Retinal pigment epithelial cell (primary cell): ENCODE measurements around the gene ZNF335.

ENCODE experiments used
- DNase-seq: peaks from one replicate; pipeline ENCODE4 v3.0.0-alpha.2; 2010; ENCODE audit warnings: low read depth
- H3K4me3 ChIP-seq: 2 replicates; pipeline ENCODE4 v1.5.1; 2011; ENCODE audit warnings: mild to moderate bottlenecking, low read length, control low read depth, moderate library complexity
- CTCF ChIP-seq: conservative IDR thresholded peaks from 2 replicates; pipeline ENCODE4 v1.5.1; 2011; ENCODE audit warnings: low read depth, low read length, control low read depth, inconsistent platforms

ZNF335 gene

DNA sequence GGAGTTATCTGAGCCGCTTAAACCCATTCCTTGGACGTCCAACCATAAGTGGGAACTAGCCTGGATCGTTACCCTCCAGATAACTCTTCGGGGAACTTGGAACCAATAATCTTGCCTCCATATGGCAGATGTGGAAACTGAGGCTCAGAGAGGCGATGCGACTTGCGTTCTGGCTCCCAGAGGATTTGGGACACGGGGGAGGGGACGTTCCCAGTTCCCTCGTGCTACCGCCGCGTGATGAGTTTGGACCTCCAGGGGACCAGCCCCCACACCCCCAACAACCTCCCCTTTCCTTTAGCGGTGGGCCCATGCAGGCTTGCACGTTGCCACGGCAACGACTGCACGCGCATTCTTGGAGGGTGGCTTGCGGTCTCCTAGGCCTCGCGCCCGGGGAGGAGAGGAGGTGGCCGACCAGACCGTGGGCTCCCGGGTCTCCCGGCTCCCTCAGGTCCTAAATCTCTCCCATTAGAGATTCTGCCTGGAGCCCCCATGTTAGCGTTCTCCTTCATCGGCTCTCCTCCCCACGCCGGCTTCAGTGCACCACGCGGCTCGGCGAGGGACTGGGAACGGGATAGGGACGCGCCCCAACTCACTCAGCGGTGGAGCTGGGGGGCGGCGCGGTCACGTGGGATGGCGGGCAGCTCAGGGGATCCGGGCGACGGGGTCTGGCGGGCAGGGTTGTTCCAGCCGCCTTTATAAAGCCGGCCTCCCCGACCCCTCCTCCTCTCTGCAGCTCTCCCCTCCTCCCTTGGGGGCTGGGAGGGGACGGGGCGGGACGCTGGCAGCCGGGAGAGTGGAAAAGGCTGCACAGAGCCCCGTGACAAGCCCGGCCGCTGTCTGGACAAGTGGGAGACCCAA, 60.3 kb downstream of the ZNF335 start, which contains the start of gene PLTP:
TSS of gene PLTP (minus strand) at position 670 of the 858 bp plus-strand sequence. CDS start 703 bp downstream, outside the sequence.
- no peak for TF ChIP-seq CTCF
- no peak for DNase-seq

GRCh38 chr20:45910670-45911485, 61.1 kb downstream of the ZNF335 start:
- TF ChIP-seq CTCF, result no peak
- peak; percentile 99 for DNase-seq
- peak overlapping the region; percentile 66 for H3K4me3 ChIP-seq

More for the DNA sequence above, 60.3 kb downstream of the ZNF335 start, which contains the start of gene PLTP:
- H3K4me3 ChIP-seq, result peak within 1 kb of the TSS; percentile 66

DNA sequence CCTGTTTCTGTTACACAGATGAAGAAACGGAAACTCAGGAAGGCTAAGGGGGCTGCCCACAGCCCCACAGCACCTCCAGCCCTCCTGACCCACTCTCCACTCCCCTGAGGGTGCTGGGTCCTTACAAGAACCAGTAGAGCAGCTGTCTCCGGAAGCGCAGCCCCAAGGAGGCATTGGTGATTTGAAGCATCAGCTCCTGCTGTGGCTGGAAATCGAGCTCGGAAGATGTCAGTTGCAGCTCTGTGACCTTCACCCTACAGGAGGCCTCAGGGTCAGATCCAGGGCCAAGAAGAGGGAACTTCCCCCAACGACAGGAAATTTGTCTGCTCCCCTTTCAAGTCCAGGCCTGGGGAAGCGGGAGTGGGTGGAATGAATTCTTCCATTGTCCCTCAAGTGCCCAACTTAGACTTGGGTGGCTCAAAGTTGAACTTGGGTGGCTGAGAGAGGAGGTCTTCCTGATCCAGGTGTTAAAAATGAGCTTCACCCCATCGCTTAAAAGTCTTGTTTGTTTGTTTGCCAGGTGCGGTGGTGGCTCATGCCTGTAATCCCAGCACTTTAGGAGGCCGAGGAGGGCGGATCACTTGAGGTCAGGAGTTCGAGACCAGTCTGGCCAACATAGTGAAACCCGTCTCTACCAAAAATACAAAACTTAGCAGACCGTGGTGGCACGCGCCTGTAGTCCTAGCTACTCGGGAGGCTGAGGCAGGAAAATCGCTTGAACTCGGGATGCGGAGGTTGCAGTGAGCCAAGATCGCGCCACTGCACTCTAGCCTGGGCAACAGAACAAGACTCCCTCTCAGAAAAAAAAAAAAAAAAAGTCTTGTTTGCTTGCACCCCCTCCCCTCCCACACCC, 62.0 kb downstream of the ZNF335 start:
- DNase-seq, result no peak
- peak overlapping the region; percentile 32 for H3K4me3 ChIP-seq
- TF ChIP-seq CTCF, result no peak

DNA sequence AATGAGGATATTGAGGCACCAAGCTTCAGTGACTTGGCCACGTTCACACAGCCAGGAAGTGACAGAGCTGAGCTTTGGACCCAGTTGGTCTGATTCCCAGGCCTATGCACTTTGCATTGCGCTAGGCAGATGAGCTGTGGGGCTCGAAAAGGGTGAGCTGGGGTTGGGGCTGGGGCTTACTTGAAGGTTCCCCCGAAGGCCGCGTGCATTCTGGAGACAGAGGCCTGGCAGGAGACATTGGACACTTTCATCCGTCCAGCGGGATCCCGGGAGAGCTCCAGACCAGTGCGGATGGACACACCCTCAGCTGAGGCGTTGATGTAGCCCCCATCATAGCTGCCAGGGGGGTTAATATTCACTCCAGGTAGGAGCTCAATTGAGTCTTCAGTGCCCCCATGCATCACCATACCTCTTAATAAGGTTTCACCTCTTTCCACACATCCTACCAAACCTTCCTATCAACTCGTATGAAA, 62.6 kb downstream of the ZNF335 start:
- no peak for DNase-seq
- TF ChIP-seq CTCF, result no peak
- H3K4me3 ChIP-seq, result no peak overlapping the region

DNA sequence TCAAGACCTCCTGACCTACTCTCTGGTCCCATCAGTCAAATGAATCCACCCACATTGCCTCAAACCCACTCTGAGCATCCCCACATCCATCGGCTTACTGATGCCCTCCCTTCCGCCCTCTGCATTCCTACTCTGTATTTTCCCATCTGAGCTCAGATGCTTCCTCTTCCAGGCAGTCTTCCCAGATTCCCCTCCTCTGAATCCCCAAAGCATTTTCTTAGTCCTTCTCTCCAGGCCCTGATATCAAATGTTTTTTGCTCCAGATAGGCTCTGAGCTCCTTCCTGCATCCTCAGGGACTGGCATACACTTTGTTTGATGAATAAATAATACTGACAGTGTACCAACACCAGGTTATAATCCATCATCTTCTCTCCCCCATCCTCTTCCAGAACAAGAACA, 63.9 kb downstream of the ZNF335 start:
- no peak for DNase-seq
- no peak for TF ChIP-seq CTCF
- H3K4me3 ChIP-seq, result no peak overlapping the region

DNA sequence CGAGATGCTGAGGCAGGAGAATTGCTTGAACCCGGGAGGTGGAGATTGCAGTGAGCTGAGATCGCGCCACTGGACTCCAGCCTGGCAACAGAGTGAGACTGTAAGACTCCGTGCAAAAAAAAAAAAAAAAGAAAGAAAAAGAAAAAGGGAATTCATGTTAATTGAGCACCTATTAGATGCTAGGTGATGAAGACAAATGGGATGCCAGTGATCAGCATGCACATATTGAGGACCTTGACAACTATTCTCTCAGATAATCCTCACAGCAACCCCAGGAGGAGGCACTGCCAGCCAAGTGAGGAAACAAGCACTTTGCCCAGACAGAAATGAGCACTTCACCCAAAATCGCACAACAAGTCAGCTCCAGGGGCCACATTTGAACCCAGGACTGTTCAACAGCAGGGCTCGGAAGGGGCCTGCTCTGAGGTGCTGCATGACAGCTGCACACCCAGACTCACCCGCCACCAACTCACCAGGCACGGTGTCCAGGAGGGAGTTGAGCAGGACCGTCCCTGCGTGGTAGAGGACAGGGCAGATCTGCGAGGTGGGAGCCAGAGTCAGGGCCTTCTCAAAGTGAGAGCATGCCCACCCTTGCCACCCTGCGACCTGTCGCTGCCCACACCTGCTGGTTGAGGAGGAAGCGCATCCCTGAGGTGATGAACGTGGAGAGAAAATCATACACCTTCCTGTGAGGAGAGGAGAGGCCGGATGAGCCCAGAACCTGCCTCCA, 64.6 kb downstream of the ZNF335 start:
- no peak overlapping the region for H3K4me3 ChIP-seq
- TF ChIP-seq CTCF, result no peak
- DNase-seq, result no peak
